Right lobe of liver (tissue), 6 donors: Measurements from ENCODE around the gene ATF3. TPM values are rescaled to one million over a fixed set of nuclear protein-coding genes. Genes with fewer than 3 reads are reported as not detected.

Experiments used
- ATAC-seq, 4 donors: fragments of 200-7000 bp; cut with Tn5 transposase; one replicate each; pipeline ENCODE4 v1.9.1; 2020; ENCODE audit warnings: mild to moderate bottlenecking in 4 of 4, moderate library complexity in 4 of 4
- DNase-seq, 3 donors: peaks; one replicate each; pipeline ENCODE4 v3.0.0-alpha.2; 2020
- H3K27ac ChIP-seq, 3 donors: fragments of 200-600 bp; one replicate each; pipeline ENCODE4 v1.8.0; 2022
- H3K27me3 ChIP-seq, 2 donors: fragments of 200-600 bp; one replicate each; pipeline ENCODE4 v1.8.0; 2022
- H3K36me3 ChIP-seq, 4 donors: fragments of 200-600 bp; sonication (generic) in 1 of 4; one replicate each; pipeline versions ENCODE4 v1.5.1 to v1.8.0; 2017 to 2022; ENCODE audit warnings: control low read depth in 1 of 4
- H3K4me1 ChIP-seq, 4 donors: fragments of 200-600 bp; sonication (generic) in 1 of 4; one replicate each; pipeline versions ENCODE4 v1.5.1 to v1.8.0; 2017 to 2022; ENCODE audit warnings: control low read depth in 1 of 4
- H3K4me3 ChIP-seq, 3 donors: fragments of 200-600 bp; one replicate each; pipeline ENCODE4 v1.8.0; 2022
- H3K9me3 ChIP-seq, 4 donors: fragments of 200-600 bp; sonication (generic) in 1 of 4; one replicate each; pipeline versions ENCODE4 v1.5.1 to v1.8.0; 2017 to 2022; ENCODE audit warnings: control low read depth in 1 of 4
- CTCF ChIP-seq, 4 donors: fragments of 200-600 bp in 3 of 4; fragments of 450-650 bp in 1 of 4; IDR thresholded peaks; one replicate each; pipeline versions ENCODE4 v1.5.1 to v1.8.0; 2016 to 2022; ENCODE audit warnings: antibody characterized with exemption in 4 of 4, mild to moderate bottlenecking in 2 of 4
- POLR2A ChIP-seq: fragments of 450-650 bp; IDR thresholded peaks from one replicate; pipeline ENCODE4 v1.6.1; 2017; ENCODE audit warnings: antibody characterized with exemption, mild to moderate bottlenecking
- WGBS: methylation state at CpG from one replicate; pipeline ENCODE4 v1.1.6; 2018; ENCODE audit warnings: low coverage, low lambda C conversion rate; ENCODE audit not compliant: insufficient coverage; ENCODE audit errors: missing lambda C conversion rate; 5-methylcytosine and 5-hydroxymethylcytosine counted together
- intact Hi-C, 2 donors: fragments of 100-400 bp; cut with DNase I; formaldehyde crosslinking; loops; one replicate each; pipeline versions ENCODE4 v1.11.2 to v1.14.1; 2022
- total RNA-seq, 6 experiments: library from RNA; depleted of rRNA in 2 of 6; stranded (reverse); fragments of >200 nt in 2 of 6; fragmentation: NEBNext Ultra II Directional in 3 of 6; extraction: Animal tissue kit (Norgen Biotek cat#: 25700) in 3 of 6; gene quantifications; one replicate each; pipeline versions ENCODE4 v1.1.0 to v1.2.4, GENCODE V29; 2016 to 2023
- donor health status: DM: no; HTN: yes; CAD: no.
- donor health status: DM: no; HTN: no; CAD: no.
- donor health status: DM: no; HTN: no; CAD: no.
- donor health status: DM: no; HTN: yes; CAD: no.
- donor health status: DM: no; HTN: yes; CAD: no.

Gene ATF3
- total RNA-seq, 6 experiments from 2014 or later, result 3.7 to 77.2 (median 15.1) TPM

GRCh38 chr1:212597487-212597886 lies 11.1 kb upstream of the ATF3 start:
- Histone ChIP-seq H3K9me3 (no peaks in the 10 kb centered on the region), H3K27ac (no peak overlapping the region), H3K4me3 (no peak overlapping the region), H3K36me3 (no peaks in the 10 kb centered on the region), H3K27me3 (no peaks in the 10 kb centered on the region), H3K4me1 (no peaks in the 10 kb centered on the region)
- DNase-seq (no peak), ATAC-seq (no peak)
- TF ChIP-seq POLR2A, result no peak
- no peak for TF ChIP-seq CTCF (IDR thresholded peaks at IDR 0.05)
- 90% methylated on average over 2 of the region's 4 CpGs for WGBS
- intact Hi-C loops, result no loop called here

- Histone ChIP-seq H3K27ac (no peak overlapping the region), H3K4me3 (no peak overlapping the region), H3K4me1 (no peaks in the 10 kb centered on the region), H3K9me3 (no peaks in the 10 kb centered on the region), H3K36me3 (no peaks in the 10 kb centered on the region), H3K27me3 (no peaks in the 10 kb centered on the region)
- intact Hi-C loops, result no loop called here
- TF ChIP-seq POLR2A, result no peak
- no peak for TF ChIP-seq CTCF (IDR thresholded peaks at IDR 0.05)
- DNase-seq, result no peak
- no peak for ATAC-seq
- WGBS, result 69% methylated on average over 10 of the region's 11 CpGs
Measured at GRCh38 chr1:212600071-212600915, 8.3 kb upstream of the ATF3 start.

GRCh38 chr1:212600980-212601379 lies 7.6 kb upstream of the ATF3 start:
- peak in 1 of 4 donors; percentile 44 for ATAC-seq
- WGBS, result 47% methylated on average over 2 of the region's 2 CpGs
- no peak for DNase-seq
- no peak for TF ChIP-seq CTCF (IDR thresholded peaks at IDR 0.05)
- TF ChIP-seq POLR2A, result no peak
- no peak overlapping the region for H3K27ac ChIP-seq
- no peak overlapping the region for H3K4me3 ChIP-seq
- no peaks in the 10 kb centered on the region for H3K36me3 ChIP-seq
- no peaks in the 10 kb centered on the region for H3K9me3 ChIP-seq
- no peaks in the 10 kb centered on the region for H3K4me1 ChIP-seq
- intact Hi-C loops, result no loop called here
- H3K27me3 ChIP-seq, result no peaks in the 10 kb centered on the region

- WGBS, result 61% methylated on average over 2 of the region's 2 CpGs
Measured at GRCh38 chr1:212601524-212601923, 7.0 kb upstream of the ATF3 start.

More at GRCh38 chr1:212601524-212601923, 7.0 kb upstream of the ATF3 start:
- H3K27me3 ChIP-seq, result no peaks in the 10 kb centered on the region
- ATAC-seq, result no peak
- intact Hi-C loops, result no loop called here
- DNase-seq, result no peak
- H3K27ac ChIP-seq, result no peak overlapping the region
- peaks cover 0 to 4% (median under 1%) of the 10 kb centered on the region in 4 donors for H3K4me1 ChIP-seq
- H3K36me3 ChIP-seq, result no peaks in the 10 kb centered on the region
- no peaks in the 10 kb centered on the region for H3K9me3 ChIP-seq
- no peak overlapping the region for H3K4me3 ChIP-seq
- TF ChIP-seq CTCF (IDR thresholded peaks at IDR 0.05), result no peak
- TF ChIP-seq POLR2A, result no peak
